ENCODE data around the gene PSMC1. TPM values are rescaled to one million over a fixed set of nuclear protein-coding genes. Genes with fewer than 3 reads are reported as not detected.

The PSMC1 gene
- polyA plus RNA-seq, 1 donor from 2014 or later: 287 TPM

DNA sequence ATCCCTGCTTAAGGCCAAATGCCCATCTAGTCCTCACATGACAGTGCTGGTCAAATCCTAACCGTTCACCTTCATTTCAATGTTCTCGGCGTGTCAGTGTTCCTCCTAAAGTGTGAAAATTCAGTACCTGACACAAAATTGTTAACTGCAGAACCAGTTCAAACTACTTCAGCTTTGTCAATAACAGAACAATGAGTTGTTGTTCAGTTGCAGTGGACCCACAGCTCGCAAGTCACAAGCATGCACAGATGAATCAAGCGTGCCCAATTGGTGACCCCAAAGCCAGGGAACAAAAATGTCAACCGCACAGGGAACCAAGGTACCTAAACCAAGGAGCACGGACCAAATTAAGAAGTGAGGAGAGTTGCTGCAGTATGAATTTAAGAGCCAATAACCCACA lies 52.2 kb downstream of the PSMC1 start:
- no peak overlapping the region for H2AFZ ChIP-seq (ENCODE audit: low read depth, low read length)
- H3K4me3 ChIP-seq (ENCODE audit: low read length): no peak overlapping the region
- no peaks in the 10 kb centered on the region for H3K79me2 ChIP-seq (replicated peaks; ENCODE audit: insufficient read depth, low read length)
- H3K27ac ChIP-seq (ENCODE audit: low read length): no peak overlapping the region
- no peaks in the 10 kb centered on the region for H3F3A ChIP-seq (ENCODE audit: insufficient read depth, low read length, poor library complexity, severe bottlenecking)
- H3K27me3 ChIP-seq (ENCODE audit: insufficient read depth, low read depth, low read length): no peaks in the 10 kb centered on the region
- no peaks in the 10 kb centered on the region for H3K9me3 ChIP-seq (ENCODE audit: low read length)
- H3K9ac ChIP-seq (ENCODE audit: low read length): no peak overlapping the region
- no peak overlapping the region for H3K4me2 ChIP-seq (ENCODE audit: low read length)
- peaks cover 7% of the 10 kb centered on the region for H3K36me3 ChIP-seq (ENCODE audit: insufficient read depth, low read length)
- no peaks in the 10 kb centered on the region for H4K20me1 ChIP-seq (ENCODE audit: insufficient read depth)
- H3K9me2 ChIP-seq (ENCODE audit: insufficient read depth, low read length): no peaks in the 10 kb centered on the region
- TF ChIP-seq, protein P1, sequence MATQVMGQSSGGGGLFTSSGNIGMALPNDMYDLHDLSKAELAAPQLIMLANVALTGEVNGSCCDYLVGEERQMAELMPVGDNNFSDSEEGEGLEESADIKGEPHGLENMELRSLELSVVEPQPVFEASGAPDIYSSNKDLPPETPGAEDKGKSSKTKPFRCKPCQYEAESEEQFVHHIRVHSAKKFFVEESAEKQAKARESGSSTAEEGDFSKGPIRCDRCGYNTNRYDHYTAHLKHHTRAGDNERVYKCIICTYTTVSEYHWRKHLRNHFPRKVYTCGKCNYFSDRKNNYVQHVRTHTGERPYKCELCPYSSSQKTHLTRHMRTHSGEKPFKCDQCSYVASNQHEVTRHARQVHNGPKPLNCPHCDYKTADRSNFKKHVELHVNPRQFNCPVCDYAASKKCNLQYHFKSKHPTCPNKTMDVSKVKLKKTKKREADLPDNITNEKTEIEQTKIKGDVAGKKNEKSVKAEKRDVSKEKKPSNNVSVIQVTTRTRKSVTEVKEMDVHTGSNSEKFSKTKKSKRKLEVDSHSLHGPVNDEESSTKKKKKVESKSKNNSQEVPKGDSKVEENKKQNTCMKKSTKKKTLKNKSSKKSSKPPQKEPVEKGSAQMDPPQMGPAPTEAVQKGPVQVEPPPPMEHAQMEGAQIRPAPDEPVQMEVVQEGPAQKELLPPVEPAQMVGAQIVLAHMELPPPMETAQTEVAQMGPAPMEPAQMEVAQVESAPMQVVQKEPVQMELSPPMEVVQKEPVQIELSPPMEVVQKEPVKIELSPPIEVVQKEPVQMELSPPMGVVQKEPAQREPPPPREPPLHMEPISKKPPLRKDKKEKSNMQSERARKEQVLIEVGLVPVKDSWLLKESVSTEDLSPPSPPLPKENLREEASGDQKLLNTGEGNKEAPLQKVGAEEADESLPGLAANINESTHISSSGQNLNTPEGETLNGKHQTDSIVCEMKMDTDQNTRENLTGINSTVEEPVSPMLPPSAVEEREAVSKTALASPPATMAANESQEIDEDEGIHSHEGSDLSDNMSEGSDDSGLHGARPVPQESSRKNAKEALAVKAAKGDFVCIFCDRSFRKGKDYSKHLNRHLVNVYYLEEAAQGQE (IDR thresholded peaks at IDR 0.05; ENCODE audit: borderline replicate concordance): no peak
- TF ChIP-seq POLR2AphosphoS5 (IDR thresholded peaks at IDR 0.05) (no peak), SMC3 (conservative IDR thresholded peaks at IDR 0.05; ENCODE audit: poor library complexity) (no peak), EP300 (conservative IDR thresholded peaks at IDR 0.05; ENCODE audit: poor library complexity, severe bottlenecking) (no peak), RAD21 (conservative IDR thresholded peaks at IDR 0.05) (no peak), TAF1 (IDR thresholded peaks at IDR 0.05; ENCODE audit: low read depth) (no peak), MXI1 (conservative IDR thresholded peaks at IDR 0.05; ENCODE audit: poor library complexity, severe bottlenecking) (no peak), EZH2 (IDR thresholded peaks at IDR 0.05; ENCODE audit: borderline replicate concordance, insufficient read depth, low read length, poor library complexity, severe bottlenecking) (no peak)
- TF ChIP-seq, protein P2, sequence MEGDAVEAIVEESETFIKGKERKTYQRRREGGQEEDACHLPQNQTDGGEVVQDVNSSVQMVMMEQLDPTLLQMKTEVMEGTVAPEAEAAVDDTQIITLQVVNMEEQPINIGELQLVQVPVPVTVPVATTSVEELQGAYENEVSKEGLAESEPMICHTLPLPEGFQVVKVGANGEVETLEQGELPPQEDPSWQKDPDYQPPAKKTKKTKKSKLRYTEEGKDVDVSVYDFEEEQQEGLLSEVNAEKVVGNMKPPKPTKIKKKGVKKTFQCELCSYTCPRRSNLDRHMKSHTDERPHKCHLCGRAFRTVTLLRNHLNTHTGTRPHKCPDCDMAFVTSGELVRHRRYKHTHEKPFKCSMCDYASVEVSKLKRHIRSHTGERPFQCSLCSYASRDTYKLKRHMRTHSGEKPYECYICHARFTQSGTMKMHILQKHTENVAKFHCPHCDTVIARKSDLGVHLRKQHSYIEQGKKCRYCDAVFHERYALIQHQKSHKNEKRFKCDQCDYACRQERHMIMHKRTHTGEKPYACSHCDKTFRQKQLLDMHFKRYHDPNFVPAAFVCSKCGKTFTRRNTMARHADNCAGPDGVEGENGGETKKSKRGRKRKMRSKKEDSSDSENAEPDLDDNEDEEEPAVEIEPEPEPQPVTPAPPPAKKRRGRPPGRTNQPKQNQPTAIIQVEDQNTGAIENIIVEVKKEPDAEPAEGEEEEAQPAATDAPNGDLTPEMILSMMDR (IDR thresholded peaks at IDR 0.05; ENCODE audit: poor library complexity, severe bottlenecking): no peak

DNA sequence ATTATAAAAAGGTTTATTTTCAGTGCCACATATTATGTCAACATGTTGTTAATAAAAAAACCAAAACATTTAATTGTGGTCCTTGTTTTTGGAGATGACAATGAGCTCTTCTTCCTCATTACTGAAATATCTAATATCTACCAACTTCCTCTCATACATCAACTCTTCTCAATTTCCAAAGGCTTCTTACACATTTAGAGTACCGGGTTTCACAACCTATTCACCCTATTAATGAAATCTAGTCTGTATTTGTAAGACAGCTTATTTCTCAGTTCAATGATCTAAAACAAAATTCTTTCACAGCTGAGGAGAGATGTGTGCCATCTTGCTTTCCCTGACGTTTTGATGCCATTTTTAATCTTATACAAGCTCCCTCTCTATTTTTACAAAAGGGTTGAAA lies 60.9 kb downstream of the PSMC1 start:
- Histone ChIP-seq H3K9ac (ENCODE audit: low read length) (no peak overlapping the region), H2AFZ (ENCODE audit: low read depth, low read length) (no peak overlapping the region), H3K4me2 (ENCODE audit: low read length) (no peak overlapping the region), H3K79me2 (replicated peaks; ENCODE audit: insufficient read depth, low read length) (no peaks in the 10 kb centered on the region), H3K36me3 (ENCODE audit: insufficient read depth, low read length) (no peaks in the 10 kb centered on the region), H3K27ac (ENCODE audit: low read length) (no peak overlapping the region), H3K4me3 (ENCODE audit: low read length) (no peak overlapping the region), H3K9me2 (ENCODE audit: insufficient read depth, low read length) (peaks cover 4% of the 10 kb centered on the region), H3K9me3 (ENCODE audit: low read length) (no peaks in the 10 kb centered on the region), H4K20me1 (ENCODE audit: insufficient read depth) (no peaks in the 10 kb centered on the region), H3F3A (ENCODE audit: insufficient read depth, low read length, poor library complexity, severe bottlenecking) (no peaks in the 10 kb centered on the region), H3K27me3 (ENCODE audit: insufficient read depth, low read depth, low read length) (no peaks in the 10 kb centered on the region)
- no peak for TF ChIP-seq EZH2 (IDR thresholded peaks at IDR 0.05; ENCODE audit: borderline replicate concordance, insufficient read depth, low read length, poor library complexity, severe bottlenecking)
- TF ChIP-seq, protein P2 (IDR thresholded peaks at IDR 0.05; ENCODE audit: poor library complexity, severe bottlenecking): no peak
- no peak for TF ChIP-seq RAD21 (conservative IDR thresholded peaks at IDR 0.05)
- no peak for TF ChIP-seq MXI1 (conservative IDR thresholded peaks at IDR 0.05; ENCODE audit: poor library complexity, severe bottlenecking)
- TF ChIP-seq, protein P1 (IDR thresholded peaks at IDR 0.05; ENCODE audit: borderline replicate concordance): no peak
- no peak for TF ChIP-seq EP300 (conservative IDR thresholded peaks at IDR 0.05; ENCODE audit: poor library complexity, severe bottlenecking)
- no peak for TF ChIP-seq POLR2AphosphoS5 (IDR thresholded peaks at IDR 0.05)
- TF ChIP-seq SMC3 (conservative IDR thresholded peaks at IDR 0.05; ENCODE audit: poor library complexity): no peak
- TF ChIP-seq TAF1 (IDR thresholded peaks at IDR 0.05; ENCODE audit: low read depth): no peak
